ENCODE data around the gene MGLL.

DNA sequence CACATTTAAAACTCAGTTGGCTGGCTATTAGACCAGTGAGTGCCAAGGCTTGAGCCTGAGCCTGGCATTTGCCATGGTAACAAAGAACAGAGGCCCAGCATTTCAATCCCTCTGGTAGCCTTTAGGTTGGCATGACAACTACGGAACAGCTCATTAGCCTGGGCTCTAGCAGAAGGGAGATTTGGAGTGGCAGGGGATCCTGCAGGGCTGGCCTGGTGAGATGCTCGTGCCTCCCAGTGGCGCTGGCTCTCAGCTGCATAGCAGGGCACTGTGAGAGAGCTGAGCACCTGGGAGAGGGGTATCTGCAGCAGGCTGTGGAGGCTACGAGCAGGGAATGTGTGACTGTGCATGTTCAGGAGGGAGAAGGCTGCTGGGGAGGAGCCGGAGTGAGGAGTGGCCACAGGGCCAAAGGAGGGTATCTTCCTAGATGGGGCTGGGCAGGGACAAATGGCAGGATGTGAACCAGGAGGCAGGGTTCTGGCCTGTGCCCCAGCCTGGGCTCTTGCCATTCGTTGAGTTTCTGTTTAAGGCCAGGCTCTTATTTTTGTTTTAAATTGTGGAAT, 155.1 kb downstream of the MGLL start:
- TF ChIP-seq, protein P1, sequence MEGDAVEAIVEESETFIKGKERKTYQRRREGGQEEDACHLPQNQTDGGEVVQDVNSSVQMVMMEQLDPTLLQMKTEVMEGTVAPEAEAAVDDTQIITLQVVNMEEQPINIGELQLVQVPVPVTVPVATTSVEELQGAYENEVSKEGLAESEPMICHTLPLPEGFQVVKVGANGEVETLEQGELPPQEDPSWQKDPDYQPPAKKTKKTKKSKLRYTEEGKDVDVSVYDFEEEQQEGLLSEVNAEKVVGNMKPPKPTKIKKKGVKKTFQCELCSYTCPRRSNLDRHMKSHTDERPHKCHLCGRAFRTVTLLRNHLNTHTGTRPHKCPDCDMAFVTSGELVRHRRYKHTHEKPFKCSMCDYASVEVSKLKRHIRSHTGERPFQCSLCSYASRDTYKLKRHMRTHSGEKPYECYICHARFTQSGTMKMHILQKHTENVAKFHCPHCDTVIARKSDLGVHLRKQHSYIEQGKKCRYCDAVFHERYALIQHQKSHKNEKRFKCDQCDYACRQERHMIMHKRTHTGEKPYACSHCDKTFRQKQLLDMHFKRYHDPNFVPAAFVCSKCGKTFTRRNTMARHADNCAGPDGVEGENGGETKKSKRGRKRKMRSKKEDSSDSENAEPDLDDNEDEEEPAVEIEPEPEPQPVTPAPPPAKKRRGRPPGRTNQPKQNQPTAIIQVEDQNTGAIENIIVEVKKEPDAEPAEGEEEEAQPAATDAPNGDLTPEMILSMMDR (IDR thresholded peaks at IDR 0.05; ENCODE audit: insufficient read depth, low read length) = no peak
- TF ChIP-seq POLR2AphosphoS5 (IDR thresholded peaks at IDR 0.05; ENCODE audit: low read depth) = no peak
- TF ChIP-seq, protein P2, sequence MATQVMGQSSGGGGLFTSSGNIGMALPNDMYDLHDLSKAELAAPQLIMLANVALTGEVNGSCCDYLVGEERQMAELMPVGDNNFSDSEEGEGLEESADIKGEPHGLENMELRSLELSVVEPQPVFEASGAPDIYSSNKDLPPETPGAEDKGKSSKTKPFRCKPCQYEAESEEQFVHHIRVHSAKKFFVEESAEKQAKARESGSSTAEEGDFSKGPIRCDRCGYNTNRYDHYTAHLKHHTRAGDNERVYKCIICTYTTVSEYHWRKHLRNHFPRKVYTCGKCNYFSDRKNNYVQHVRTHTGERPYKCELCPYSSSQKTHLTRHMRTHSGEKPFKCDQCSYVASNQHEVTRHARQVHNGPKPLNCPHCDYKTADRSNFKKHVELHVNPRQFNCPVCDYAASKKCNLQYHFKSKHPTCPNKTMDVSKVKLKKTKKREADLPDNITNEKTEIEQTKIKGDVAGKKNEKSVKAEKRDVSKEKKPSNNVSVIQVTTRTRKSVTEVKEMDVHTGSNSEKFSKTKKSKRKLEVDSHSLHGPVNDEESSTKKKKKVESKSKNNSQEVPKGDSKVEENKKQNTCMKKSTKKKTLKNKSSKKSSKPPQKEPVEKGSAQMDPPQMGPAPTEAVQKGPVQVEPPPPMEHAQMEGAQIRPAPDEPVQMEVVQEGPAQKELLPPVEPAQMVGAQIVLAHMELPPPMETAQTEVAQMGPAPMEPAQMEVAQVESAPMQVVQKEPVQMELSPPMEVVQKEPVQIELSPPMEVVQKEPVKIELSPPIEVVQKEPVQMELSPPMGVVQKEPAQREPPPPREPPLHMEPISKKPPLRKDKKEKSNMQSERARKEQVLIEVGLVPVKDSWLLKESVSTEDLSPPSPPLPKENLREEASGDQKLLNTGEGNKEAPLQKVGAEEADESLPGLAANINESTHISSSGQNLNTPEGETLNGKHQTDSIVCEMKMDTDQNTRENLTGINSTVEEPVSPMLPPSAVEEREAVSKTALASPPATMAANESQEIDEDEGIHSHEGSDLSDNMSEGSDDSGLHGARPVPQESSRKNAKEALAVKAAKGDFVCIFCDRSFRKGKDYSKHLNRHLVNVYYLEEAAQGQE (IDR thresholded peaks at IDR 0.05; ENCODE audit: insufficient replicate concordance, low read depth) = no peak

All from HL-60 (cell line).